Left kidney (tissue), 8 donors: ENCODE measurements around the gene TMEM69. TPM values are rescaled to one million over a fixed set of nuclear protein-coding genes. Genes with fewer than 3 reads are reported as not detected.
A peak's percentile ranks its signal among the peaks of the same experiment; 100 is the strongest.

ENCODE experiments used
- DNase-seq: peaks from one replicate; pipeline ENCODE4 v3.0.0-alpha.2; 2013
- long read RNA-seq, 8 donors: transcript quantifications; one replicate each; lab custom pipeline, GENCODE V29; 2026
- polyA plus RNA-seq: library from polyadenylated mRNA; unstranded; fragments of 120-200 nt; gene quantifications from one replicate; pipeline ENCODE4 v1.2.1, GENCODE V29; 2013; ENCODE audit not compliant: insufficient read length

The TMEM69 gene, protein sequence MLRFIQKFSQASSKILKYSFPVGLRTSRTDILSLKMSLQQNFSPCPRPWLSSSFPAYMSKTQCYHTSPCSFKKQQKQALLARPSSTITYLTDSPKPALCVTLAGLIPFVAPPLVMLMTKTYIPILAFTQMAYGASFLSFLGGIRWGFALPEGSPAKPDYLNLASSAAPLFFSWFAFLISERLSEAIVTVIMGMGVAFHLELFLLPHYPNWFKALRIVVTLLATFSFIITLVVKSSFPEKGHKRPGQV
- 55.3 TPM for polyA plus RNA-seq
- long read RNA-seq, donor 1, transcript TMEM69-201 (3 exons, 2,439 nt), result major isoform, 16 of 24 reads
- long read RNA-seq, donor 1, partial matches to known transcripts, result 5 of 24 reads
- long read RNA-seq, donor 1, other reads (novel, unspliced or antisense), result 0 of 24 reads
- long read RNA-seq, donor 2, transcript TMEM69-202 (2 exons, 722 nt), result minor isoform, 8 of 26 reads
- long read RNA-seq, donor 2, transcript TMEM69-201 (3 exons, 2,439 nt), result major isoform, 11 of 26 reads
- long read RNA-seq, donor 2, partial matches to known transcripts, result 7 of 26 reads
- long read RNA-seq, donor 2, other reads (novel, unspliced or antisense), result 0 of 26 reads
- long read RNA-seq, donor 3, transcript TMEM69-201 (3 exons, 2,439 nt), result major isoform, 10 of 12 reads
- long read RNA-seq, donor 3, partial matches to known transcripts, result 0 of 12 reads
- long read RNA-seq, donor 3, other reads (novel, unspliced or antisense), result 0 of 12 reads
- long read RNA-seq, donor 4, transcript TMEM69-201 (3 exons, 2,439 nt), result major isoform, 5 of 6 reads
- long read RNA-seq, donor 4, partial matches to known transcripts, result 0 of 6 reads
- long read RNA-seq, donor 4, other reads (novel, unspliced or antisense), result 0 of 6 reads
- long read RNA-seq, donor 5, transcript TMEM69-201 (3 exons, 2,439 nt), result major isoform, 20 of 24 reads
- long read RNA-seq, donor 5, partial matches to known transcripts, result 0 of 24 reads
- long read RNA-seq, donor 5, other reads (novel, unspliced or antisense), result 0 of 24 reads
- long read RNA-seq, donor 6, transcript TMEM69-201 (3 exons, 2,439 nt), result major isoform, 19 of 23 reads
- long read RNA-seq, donor 6, partial matches to known transcripts, result 0 of 23 reads
- long read RNA-seq, donor 6, other reads (novel, unspliced or antisense), result 0 of 23 reads
- long read RNA-seq, donor 7, transcript TMEM69-202 (2 exons, 722 nt), result minor isoform, 6 of 46 reads
- long read RNA-seq, donor 7, transcript TMEM69-201 (3 exons, 2,439 nt), result major isoform, 27 of 46 reads
- long read RNA-seq, donor 7, partial matches to known transcripts, result 13 of 46 reads
- long read RNA-seq, donor 7, other reads (novel, unspliced or antisense), result 0 of 46 reads
- long read RNA-seq, donor 8, transcript TMEM69-201 (3 exons, 2,439 nt), result major isoform, 5 of 13 reads
- long read RNA-seq, donor 8, partial matches to known transcripts, result 6 of 13 reads
- long read RNA-seq, donor 8, other reads (novel, unspliced or antisense), result 0 of 13 reads

GRCh38 chr1:45687754-45688740 lies at the start of gene TMEM69:
TMEM69 (plus strand) TSS chr1:45688181; CDS start chr1:45691069, 2,888 bp downstream.
- DNase-seq, result peak; percentile 92

DNA sequence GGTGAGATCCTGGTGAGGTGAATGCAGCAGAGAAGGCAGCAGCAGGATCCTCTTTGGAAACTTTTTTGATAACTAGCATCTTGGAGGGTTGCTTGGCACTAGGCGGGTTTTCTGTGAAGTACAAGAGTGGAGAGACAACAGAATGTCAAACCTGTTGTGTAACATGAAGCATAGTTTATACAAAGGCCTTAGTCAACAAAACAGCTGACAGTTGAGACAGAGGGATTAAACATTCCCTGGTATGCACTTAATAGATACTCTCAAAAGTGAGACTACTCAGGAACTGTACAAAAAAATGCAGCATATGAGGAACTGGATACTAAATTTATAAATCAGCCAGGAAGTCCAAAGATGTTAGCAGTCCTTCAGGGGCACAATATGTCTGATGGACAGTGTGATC lies 47.7 kb upstream of the TMEM69 start:
- no peak for DNase-seq

- DNase-seq, result no peak
Measured at GRCh38 chr1:45643321-45643720, 44.7 kb upstream of the TMEM69 start.

GRCh38 chr1:45643978-45644377 lies 44.0 kb upstream of the TMEM69 start:
- no peak for DNase-seq

DNA sequence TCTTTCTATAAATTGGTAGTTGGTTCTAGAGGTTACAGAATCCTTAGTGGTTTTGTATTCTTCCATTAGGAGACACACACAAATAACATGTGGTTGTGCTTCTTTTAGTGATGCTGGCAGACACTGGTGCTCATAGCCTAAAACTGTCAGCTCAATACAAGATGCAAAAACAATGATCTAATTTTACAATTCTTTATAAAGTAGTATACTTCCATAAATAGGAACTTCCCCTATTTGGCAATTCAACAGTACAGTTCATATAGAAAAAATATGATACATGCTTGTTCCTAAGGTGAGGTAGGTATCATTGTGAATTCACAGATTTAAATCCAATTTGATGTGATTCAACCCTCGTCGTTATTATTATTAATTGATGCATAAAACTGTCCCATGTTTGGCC lies 43.3 kb upstream of the TMEM69 start:
- DNase-seq, result no peak

GRCh38 chr1:45647248-45648021 lies 40.5 kb upstream of the TMEM69 start:
- no peak for DNase-seq

- DNase-seq, result no peak
Measured at GRCh38 chr1:45654540-45655280, 33.3 kb upstream of the TMEM69 start.

- no peak for DNase-seq
Measured at GRCh38 chr1:45656573-45657226, 31.3 kb upstream of the TMEM69 start.

DNA sequence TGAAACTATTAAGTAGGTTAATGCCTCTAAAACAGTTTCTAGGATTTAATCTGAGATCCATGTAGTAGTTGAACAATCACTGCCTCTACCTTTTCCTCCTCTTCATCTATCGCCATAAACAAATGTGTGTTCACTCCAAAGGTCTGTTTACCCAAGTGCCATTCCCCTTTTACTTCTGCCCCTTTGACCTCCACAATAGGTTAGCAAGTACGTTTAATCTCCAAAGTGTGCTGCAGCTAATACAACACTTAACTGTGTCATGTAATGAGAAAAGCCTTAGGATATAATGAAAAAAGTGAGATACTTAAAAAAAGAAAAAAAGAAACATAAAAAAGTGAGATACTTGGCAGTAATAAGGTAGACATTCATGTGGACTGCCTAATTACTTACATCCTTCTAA lies 29.8 kb upstream of the TMEM69 start:
- DNase-seq, result no peak

- no peak for DNase-seq
Measured at GRCh38 chr1:45659222-45659621, 28.8 kb upstream of the TMEM69 start.

- DNase-seq, result no peak
Measured at GRCh38 chr1:45660336-45660735, 27.6 kb upstream of the TMEM69 start.

DNA sequence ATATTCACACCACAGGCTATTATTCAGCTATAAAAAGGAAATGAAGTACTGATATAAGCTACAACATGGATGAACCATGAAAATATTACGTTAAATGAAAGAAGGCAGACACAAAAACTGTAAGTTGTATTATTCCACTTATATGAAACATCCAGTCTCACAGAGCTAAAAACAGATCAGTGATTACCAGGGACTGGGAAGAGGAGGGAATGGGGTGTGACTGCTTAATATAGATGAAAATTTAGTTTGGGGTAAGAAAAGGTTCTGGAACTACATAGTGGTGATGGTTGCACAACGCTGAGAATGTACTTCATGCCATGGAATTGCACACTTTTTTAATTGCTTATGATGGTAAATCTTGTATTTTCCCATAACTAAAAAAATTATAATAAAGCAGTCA lies 21.1 kb upstream of the TMEM69 start:
- no peak for DNase-seq

- no peak for DNase-seq
Measured at GRCh38 chr1:45667321-45668111, 20.5 kb upstream of the TMEM69 start.

DNA sequence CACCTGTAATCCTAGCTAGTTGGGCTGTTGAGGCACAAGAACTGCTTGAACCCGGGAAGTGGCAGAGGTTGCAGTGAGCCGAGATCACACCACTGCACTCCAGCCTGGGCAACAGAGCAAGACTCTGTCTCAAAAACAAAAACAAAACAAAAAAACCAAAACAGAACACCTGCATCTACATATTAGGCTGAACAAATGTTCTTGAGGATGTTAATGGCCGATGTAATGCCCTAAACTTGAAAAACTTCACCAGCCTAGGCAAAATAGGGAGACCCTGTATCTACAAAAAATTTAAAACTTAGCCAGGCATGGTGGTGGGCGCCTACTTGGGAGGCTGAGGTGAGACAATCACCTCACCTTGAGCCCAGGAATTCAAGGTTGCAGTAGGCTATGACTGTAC lies 19.5 kb upstream of the TMEM69 start:
- no peak for DNase-seq

GRCh38 chr1:45669379-45669778 lies 18.6 kb upstream of the TMEM69 start:
- no peak for DNase-seq

- DNase-seq, result no peak
Measured at GRCh38 chr1:45669859-45670655, 17.9 kb upstream of the TMEM69 start.

DNA sequence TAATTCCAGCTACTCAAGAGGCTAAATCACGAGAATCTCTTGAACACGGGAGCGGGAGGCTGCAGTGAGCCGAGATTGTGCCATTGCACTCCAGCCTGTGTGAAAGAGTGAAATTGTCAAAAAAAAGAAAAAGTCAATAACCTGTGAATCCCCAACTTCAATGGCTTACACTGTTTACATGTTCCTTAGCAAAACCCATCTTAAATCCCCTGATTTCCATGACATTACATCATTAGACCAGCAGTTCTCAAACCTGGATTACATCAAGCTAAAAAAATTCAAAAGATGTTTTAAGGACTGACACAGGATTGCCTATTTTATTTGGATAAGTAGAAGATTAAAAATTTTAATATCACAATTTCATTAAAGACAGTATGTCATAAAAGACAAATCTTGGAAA lies 14.0 kb upstream of the TMEM69 start:
- DNase-seq, result no peak
